ENCODE measurements around the gene MYORG. TPM values are rescaled to one million over a fixed set of nuclear protein-coding genes. Genes with fewer than 3 reads are reported as not detected.

Gene MYORG
- total RNA-seq, 2 experiments from 2014 or later: 2.7 to 2.8 TPM

Other genes with a start within 250 kb of the MYORG start
- 10 to 100 TPM; 31.6 to 38.8 TPM for gene UBAP1, start 197.9 kb downstream of the MYORG start, total RNA-seq
- gene KIF24, start 47.6 kb downstream of the MYORG start, total RNA-seq: 10 to 100 TPM; 11.0 to 12.5 TPM
- 10 to 100 TPM; 17.5 to 19.7 TPM for gene NUDT2, start 47.3 kb downstream of the MYORG start, total RNA-seq
- gene FAM219A, start 81.7 kb upstream of the MYORG start, total RNA-seq: 10 to 100 TPM; 11.6 to 12.7 TPM
- gene DNAI1, start 81.9 kb upstream of the MYORG start, total RNA-seq: not detected
- not detected for gene ENHO, start 146.1 kb upstream of the MYORG start, total RNA-seq
- gene CNTFR, start 212.8 kb upstream of the MYORG start, total RNA-seq: not detected
- 10 to 100 TPM; 22.7 to 26.8 TPM for gene RPP25L, start 235.2 kb upstream of the MYORG start, total RNA-seq
- 100 to 1,000 TPM; 150 to 153 TPM for gene DCTN3, start 243.6 kb upstream of the MYORG start, total RNA-seq